Heart left ventricle (tissue), 13 donors: ENCODE measurements around the gene CACNA1E.

ENCODE experiments used
- CTCF ChIP-seq, 12 donors: fragments of 200-600 bp; sonication (generic) in 4 of 12; IDR thresholded peaks; one replicate each; pipeline versions ENCODE4 v1.5.0 to v1.8.0; 2018 to 2022; ENCODE audit warnings: antibody characterized with exemption in 12 of 12, mild to moderate bottlenecking in 5 of 12
- POLR2A ChIP-seq, 2 donors: fragments of 450-650 bp; IDR thresholded peaks; one replicate each; pipeline ENCODE4 v1.6.1; 2017; ENCODE audit warnings: antibody characterized with exemption in 2 of 2, mild to moderate bottlenecking in 2 of 2, moderate library complexity in 2 of 2
- donor health status: ischemic (EF 13 %, LVEDD 7.1; RV severe dilation, severe dysfunction).
- donor health status: DM: no; HTN: yes; CAD: no.
- donor health status: DM: no; HTN: no; CAD: no.
- donor health status: ischemic (EF 25% LVEDD 6.9; RV normal size, moderate dysfunction).
- donor health status: ischemic (EF 25% LVEDD 5.7; RV mildly dilated, moderate dysfunction).
- donor health status: ischemic (EF 35%, LVEDD 5.7; RV mildly dilated, moderate dysfunction).
- donor health status: nonischemic (EF 11% LVEDD 7.7; RV severe dilation, severe dysfunction).
- donor health status: DM: yes; HTN: yes; CAD: no.
- donor health status: PGD.
- donor health status: ischemic (EF 29% LVEDD 5.4; RV normal size, mild dysfunction).
- donor health status: nonischemic (EF 23%, LVEDD 6.1; RV moderate dilation, normal function).

- TF ChIP-seq POLR2A (IDR thresholded peaks at IDR 0.05) (no peak), CTCF (IDR thresholded peaks at IDR 0.05) (no peak)
Measured at GRCh38 chr1:181626279-181626938, 143.1 kb downstream of the CACNA1E start.
